CD4-positive, CD25-positive, alpha-beta regulatory T cell (primary cell): ENCODE measurements around the gene GXYLT1. TPM values are rescaled to one million over a fixed set of nuclear protein-coding genes. Genes with fewer than 3 reads are reported as not detected.
"Not testable (repeated sequence)": the region's sequence is repeated elsewhere in the genome, so short reads cannot be mapped to it uniquely, and the experiment has no call there.

Experiments
- ATAC-seq, 2 donors: fragments of 150-1000 bp; cut with Tn5 transposase; one replicate each; pipeline ENCODE4 v1.10.0; 2021; ENCODE audit warnings: low read depth in 2 of 2, moderate number of reproducible peaks in 2 of 2, moderate library complexity in 1 of 2
- DNase-seq, 3 donors: peaks; one replicate each; pipeline versions ENCODE4 v3.0.0 to v3.0.0-alpha.2; 2012 to 2022; ENCODE audit warnings: mixed read lengths in 1 of 3
- H3K27ac ChIP-seq: one replicate; pipeline ENCODE4 v1.7.0; 2013; ENCODE audit warnings: mild to moderate bottlenecking, low read length; ENCODE audit not compliant: insufficient read depth, poor library complexity, severe bottlenecking
- H3K27me3 ChIP-seq: one replicate; pipeline ENCODE4 v1.7.0; 2013; ENCODE audit warnings: low read length; ENCODE audit not compliant: control insufficient read depth, insufficient read depth
- H3K36me3 ChIP-seq: one replicate; pipeline ENCODE4 v1.7.0; 2013; ENCODE audit warnings: mild to moderate bottlenecking, low read length, moderate library complexity; ENCODE audit not compliant: control insufficient read depth, insufficient read depth
- H3K4me1 ChIP-seq: 2 replicates; pipeline ENCODE4 v1.7.0; 2013; ENCODE audit warnings: mild to moderate bottlenecking, low read length; ENCODE audit not compliant: insufficient read depth, control insufficient read depth, poor library complexity, severe bottlenecking
- H3K4me3 ChIP-seq: one replicate; pipeline ENCODE4 v1.7.0; 2013; ENCODE audit warnings: low read depth, mild to moderate bottlenecking, low read length, moderate library complexity
- H3K9me3 ChIP-seq, 2 experiments: 1 replicate in 1 of 2; 2 replicates in 1 of 2; pipeline ENCODE4 v1.7.0; 2013; ENCODE audit warnings: low read length in 2 of 2, mild to moderate bottlenecking in 1 of 2, moderate library complexity in 1 of 2; ENCODE audit not compliant: control insufficient read depth in 2 of 2
- H3K27ac Mint-ChIP-seq, 3 donors: one replicate each; pipeline ENCODE4 v1.8.0; 2020 to 2022; ENCODE audit warnings: mild to moderate bottlenecking in 3 of 3, mixed read lengths in 3 of 3, moderate library complexity in 2 of 3
- H3K27me3 Mint-ChIP-seq: one replicate; pipeline ENCODE4 v1.8.0; 2022; ENCODE audit warnings: mild to moderate bottlenecking, mixed read lengths
- H3K36me3 Mint-ChIP-seq: one replicate; pipeline ENCODE4 v1.8.0; 2020; ENCODE audit warnings: mixed read lengths
- H3K4me1 Mint-ChIP-seq, 4 donors: one replicate each; pipeline ENCODE4 v1.8.0; 2020 to 2022; ENCODE audit warnings: mixed read lengths in 4 of 4, mild to moderate bottlenecking in 1 of 4
- H3K4me3 Mint-ChIP-seq, 4 donors: one replicate each; pipeline ENCODE4 v1.8.0; 2020 to 2022; ENCODE audit warnings: mild to moderate bottlenecking in 4 of 4, mixed read lengths in 4 of 4, moderate library complexity in 3 of 4
- H3K9me3 Mint-ChIP-seq, 7 donors: one replicate each; pipeline ENCODE4 v1.8.0; 2020 to 2022; ENCODE audit warnings: mixed read lengths in 7 of 7, mild to moderate bottlenecking in 3 of 7, moderate library complexity in 2 of 7
- polyA plus RNA-seq, 4 donors: library from polyadenylated mRNA; unstranded; fragments of 300-500 nt; fragmentation: Illumina TruSeq; gene quantifications; one replicate each; pipeline ENCODE4 v1.2.3, GENCODE V29; 2021
- total RNA-seq: library from RNA; stranded (reverse); gene quantifications from one replicate; pipeline ENCODE4 v1.2.3, GENCODE V29; 2022

GXYLT1 gene, protein sequence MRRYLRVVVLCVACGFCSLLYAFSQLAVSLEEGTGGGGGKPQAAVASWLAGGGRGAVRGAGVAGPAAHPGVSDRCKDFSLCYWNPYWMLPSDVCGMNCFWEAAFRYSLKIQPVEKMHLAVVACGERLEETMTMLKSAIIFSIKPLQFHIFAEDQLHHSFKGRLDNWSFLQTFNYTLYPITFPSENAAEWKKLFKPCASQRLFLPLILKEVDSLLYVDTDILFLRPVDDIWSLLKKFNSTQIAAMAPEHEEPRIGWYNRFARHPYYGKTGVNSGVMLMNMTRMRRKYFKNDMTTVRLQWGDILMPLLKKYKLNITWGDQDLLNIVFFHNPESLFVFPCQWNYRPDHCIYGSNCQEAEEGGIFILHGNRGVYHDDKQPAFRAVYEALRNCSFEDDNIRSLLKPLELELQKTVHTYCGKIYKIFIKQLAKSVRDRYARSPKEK
- total RNA-seq (14.9 TPM), polyA plus RNA-seq (1 to 10 TPM; 3.4 to 5.2 (median 3.7) TPM)

DNA sequence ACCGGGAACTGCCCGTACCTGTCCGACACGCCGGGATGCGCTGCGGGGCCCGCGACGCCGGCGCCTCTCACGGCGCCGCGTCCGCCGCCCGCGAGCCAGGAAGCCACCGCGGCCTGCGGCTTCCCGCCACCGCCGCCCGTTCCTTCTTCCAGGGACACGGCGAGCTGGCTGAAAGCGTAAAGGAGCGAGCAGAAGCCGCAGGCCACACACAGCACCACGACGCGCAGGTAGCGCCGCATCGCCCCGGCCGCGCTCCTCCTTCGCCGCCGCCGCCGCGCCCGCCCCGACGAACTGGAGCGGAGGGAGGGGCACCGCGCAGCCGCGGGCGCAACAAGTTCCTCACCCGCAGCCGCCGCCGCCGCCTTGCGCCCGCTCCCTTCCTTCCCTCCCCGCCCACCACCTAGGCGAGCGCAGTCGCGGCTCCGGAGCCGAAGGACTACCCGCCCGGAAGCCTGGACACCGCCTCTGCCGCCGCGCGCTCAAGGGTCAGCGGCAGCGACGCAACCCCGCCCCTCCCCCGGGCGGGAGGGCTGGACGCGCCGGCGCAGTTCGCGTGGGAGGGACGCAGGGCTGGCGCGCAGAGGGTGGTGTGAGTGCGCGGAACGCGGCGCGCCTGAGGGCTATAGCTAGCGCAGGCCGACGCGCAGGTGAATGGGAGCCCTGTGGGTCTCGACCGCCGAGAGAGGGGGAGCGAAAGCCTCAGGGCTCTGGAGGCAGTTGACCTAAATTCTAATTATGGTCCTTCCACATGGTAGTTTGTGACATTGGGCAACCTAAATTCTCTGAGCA, at the start of gene GXYLT1:
GXYLT1 (minus strand) TSS at position 467 of the 789 bp plus-strand sequence; CDS start at position 239, 228 bp downstream.
- Histone ChIP-seq H3K36me3 (no peaks in the 10 kb centered on the region), H3K27ac (peak within 1 kb of the TSS; percentile 33), H3K27me3 (no peaks in the 10 kb centered on the region), H3K4me1 (peaks cover 18% of the 10 kb centered on the region), H3K9me3 (no peaks in the 10 kb centered on the region), H3K4me3 (peak within 1 kb of the TSS; percentile 88)
- peak; percentile 86 to 89 for ATAC-seq
- H3K27me3 Mint-ChIP-seq = peaks cover 6% of the 10 kb centered on the region
- H3K36me3 Mint-ChIP-seq = no peaks in the 10 kb centered on the region
- peak within 1 kb of the TSS; percentile 92 to 98 (median 94) for H3K27ac Mint-ChIP-seq
- H3K9me3 Mint-ChIP-seq = peaks cover 0 to 3% (median 0%) of the 10 kb centered on the region in 7 donors
- peak; percentile 71 to 84 (median 76) for DNase-seq
- H3K4me1 Mint-ChIP-seq = peaks cover 22 to 46% (median 38%) of the 10 kb centered on the region in 4 donors
- peak within 1 kb of the TSS; percentile 95 to 99 (median 96) for H3K4me3 Mint-ChIP-seq

DNA sequence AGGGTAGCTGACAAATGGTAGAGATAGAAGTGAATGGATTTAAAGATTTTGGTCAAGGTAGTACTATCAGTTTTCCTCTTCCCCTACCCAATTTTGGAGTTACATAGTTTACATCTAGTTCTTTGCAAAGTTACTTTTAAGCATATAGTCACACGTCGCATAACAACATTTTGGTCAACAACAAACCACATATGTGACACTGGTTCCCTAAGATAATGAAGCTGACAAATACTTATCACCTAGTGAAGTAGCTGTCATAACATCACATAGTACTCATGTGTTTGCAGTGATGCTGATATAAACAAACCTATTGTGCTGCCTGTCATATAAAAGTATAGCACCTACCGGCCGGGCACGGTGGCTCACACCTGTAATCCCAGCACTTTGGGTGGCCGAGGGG, 48.0 kb upstream of the GXYLT1 start:
- H3K9me3 ChIP-seq = no peaks in the 10 kb centered on the region
- Mint-ChIP-seq H3K4me3 (no peak overlapping the region), H3K4me1 (peaks cover 8 to 22% (median 17%) of the 10 kb centered on the region in 4 donors), H3K27ac (peak overlapping the region in 2 of 3 donors; percentile 9 to 48), H3K27me3 (peaks cover 5% of the 10 kb centered on the region), H3K36me3 (peaks cover 17% of the 10 kb centered on the region), H3K9me3 (no peaks in the 10 kb centered on the region)
- no peaks in the 10 kb centered on the region for H3K4me1 ChIP-seq
- ATAC-seq = no peak
- peaks cover 26% of the 10 kb centered on the region for H3K36me3 ChIP-seq
- no peak for DNase-seq
- H3K27me3 ChIP-seq = no peaks in the 10 kb centered on the region
- H3K27ac ChIP-seq = no peak overlapping the region
- no peak overlapping the region for H3K4me3 ChIP-seq

DNA sequence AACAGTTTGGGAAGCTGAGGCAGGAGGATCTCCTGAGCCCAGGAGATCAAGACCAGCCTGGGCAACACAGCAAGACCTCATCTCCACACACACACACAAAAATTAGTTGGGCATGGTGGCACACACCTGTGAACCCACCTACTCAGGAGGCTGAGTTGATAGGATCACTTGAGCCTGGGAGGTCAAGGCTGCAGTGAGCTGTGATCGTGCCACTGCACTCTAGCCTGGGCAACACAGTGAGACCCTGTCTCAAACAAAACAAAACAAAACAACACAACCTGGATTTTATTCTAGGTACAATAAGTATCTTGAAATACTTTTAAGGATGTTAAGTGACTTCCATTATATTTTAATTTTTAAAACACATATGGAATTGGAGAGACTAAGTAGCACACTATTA, 47.6 kb upstream of the GXYLT1 start:
- peaks cover 8 to 22% (median 16%) of the 10 kb centered on the region in 4 donors for H3K4me1 Mint-ChIP-seq
- no peak overlapping the region for H3K4me3 Mint-ChIP-seq
- Histone ChIP-seq H3K4me1 (no peaks in the 10 kb centered on the region), H3K4me3 (no peak overlapping the region), H3K27ac (no peak overlapping the region), H3K36me3 (peaks cover 25% of the 10 kb centered on the region), H3K27me3 (no peaks in the 10 kb centered on the region), H3K9me3 (no peaks in the 10 kb centered on the region)
- H3K27ac Mint-ChIP-seq = peak overlapping the region in 1 of 3 donors; percentile 48
- H3K36me3 Mint-ChIP-seq = peaks cover 17% of the 10 kb centered on the region
- DNase-seq = no peak
- peaks cover 5% of the 10 kb centered on the region for H3K27me3 Mint-ChIP-seq
- no peak for ATAC-seq
- H3K9me3 Mint-ChIP-seq = no peaks in the 10 kb centered on the region

DNA sequence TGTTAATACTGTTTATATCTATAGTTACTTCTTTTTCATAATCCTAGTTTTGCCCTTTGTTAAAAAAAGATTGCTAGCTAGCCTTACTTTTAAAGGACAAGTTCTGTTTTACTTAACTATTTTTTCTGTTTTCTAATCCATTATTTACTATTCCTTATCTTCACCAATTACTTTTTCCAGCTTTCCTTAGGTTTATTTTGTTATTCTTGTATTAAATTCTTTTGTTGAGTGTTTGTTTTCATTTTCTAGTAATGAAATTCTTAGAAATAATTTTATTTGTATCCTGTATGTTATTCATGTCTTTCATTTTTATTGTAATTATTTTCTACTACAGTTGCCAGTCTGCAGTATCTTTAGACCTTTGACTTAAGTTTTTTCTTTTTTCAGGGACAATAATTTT, 45.7 kb upstream of the GXYLT1 start:
- Histone ChIP-seq H3K36me3 (peaks cover 16% of the 10 kb centered on the region), H3K9me3 (no peaks in the 10 kb centered on the region), H3K4me1 (no peaks in the 10 kb centered on the region), H3K27me3 (no peaks in the 10 kb centered on the region), H3K4me3 (no peak overlapping the region), H3K27ac (no peak overlapping the region)
- no peak overlapping the region for H3K27ac Mint-ChIP-seq
- no peak for DNase-seq
- peaks cover 14% of the 10 kb centered on the region for H3K36me3 Mint-ChIP-seq
- H3K27me3 Mint-ChIP-seq = no peaks in the 10 kb centered on the region
- ATAC-seq = no peak
- peaks cover 5 to 15% (median 10%) of the 10 kb centered on the region in 4 donors for H3K4me1 Mint-ChIP-seq
- H3K4me3 Mint-ChIP-seq = no peak overlapping the region
- no peaks in the 10 kb centered on the region for H3K9me3 Mint-ChIP-seq

DNA sequence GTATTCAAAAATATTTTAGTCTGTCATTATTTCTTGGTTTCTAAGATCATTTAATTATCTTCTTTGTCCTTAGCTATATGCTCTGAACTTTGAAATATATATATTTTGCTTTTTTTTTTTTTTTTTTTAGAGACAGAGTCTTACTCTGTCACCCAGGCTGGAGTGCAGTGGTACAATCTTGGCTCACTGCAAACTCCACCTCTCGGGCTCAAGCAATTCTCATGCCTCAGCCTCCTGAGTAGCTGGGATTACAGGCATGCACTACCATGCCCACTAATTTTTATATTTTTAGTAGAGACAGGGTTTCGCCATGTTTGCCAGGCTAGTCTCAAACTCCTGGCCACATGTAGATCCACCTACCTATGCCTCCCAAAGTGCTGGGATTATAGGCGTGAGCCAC, 43.6 kb upstream of the GXYLT1 start:
- H3K9me3 Mint-ChIP-seq, H3K9me3 ChIP-seq, H3K4me3 ChIP-seq, ATAC-seq, H3K27me3 ChIP-seq, H3K27me3 Mint-ChIP-seq, H3K27ac Mint-ChIP-seq, DNase-seq, H3K4me3 Mint-ChIP-seq, H3K4me1 ChIP-seq, H3K27ac ChIP-seq: not testable (repeated sequence)
- H3K36me3 ChIP-seq = peaks cover 12% of the 10 kb centered on the region
- Mint-ChIP-seq H3K4me1 (peaks cover 7 to 14% (median 11%) of the 10 kb centered on the region in 4 donors), H3K36me3 (peaks cover 21% of the 10 kb centered on the region)

DNA sequence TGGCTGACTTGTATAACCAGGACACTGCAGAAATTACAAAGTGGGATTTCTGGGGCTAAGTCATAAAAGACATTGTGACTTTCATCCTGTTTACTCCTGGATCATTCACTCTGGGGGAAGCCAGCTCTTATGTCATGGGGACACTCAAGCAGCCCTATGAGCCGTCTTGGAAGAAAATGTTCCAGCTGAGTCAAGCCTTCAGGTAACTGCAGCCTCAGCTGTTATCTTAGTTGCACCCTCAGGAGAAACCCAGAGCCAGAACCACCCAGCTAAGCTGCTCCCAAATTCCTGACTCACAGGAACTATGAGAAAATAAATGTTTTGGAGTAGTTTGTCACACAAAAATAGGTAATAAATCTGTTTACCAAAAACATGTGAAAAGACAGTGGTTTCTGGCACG, 43.1 kb upstream of the GXYLT1 start:
- H3K27ac ChIP-seq = no peak overlapping the region
- ATAC-seq (no peak), DNase-seq (no peak)
- Mint-ChIP-seq H3K27me3 (no peaks in the 10 kb centered on the region), H3K9me3 (peaks cover 0 to 2% (median 0%) of the 10 kb centered on the region in 7 donors), H3K27ac (peak overlapping the region in 2 of 3 donors; percentile 63 to 66), H3K4me3 (no peak overlapping the region), H3K4me1 (peaks cover 7 to 19% (median 15%) of the 10 kb centered on the region in 4 donors), H3K36me3 (peaks cover 23% of the 10 kb centered on the region)
- no peaks in the 10 kb centered on the region for H3K27me3 ChIP-seq
- H3K9me3 ChIP-seq = no peaks in the 10 kb centered on the region
- no peaks in the 10 kb centered on the region for H3K4me1 ChIP-seq
- H3K4me3 ChIP-seq = no peak overlapping the region
- H3K36me3 ChIP-seq = peaks cover 12% of the 10 kb centered on the region

DNA sequence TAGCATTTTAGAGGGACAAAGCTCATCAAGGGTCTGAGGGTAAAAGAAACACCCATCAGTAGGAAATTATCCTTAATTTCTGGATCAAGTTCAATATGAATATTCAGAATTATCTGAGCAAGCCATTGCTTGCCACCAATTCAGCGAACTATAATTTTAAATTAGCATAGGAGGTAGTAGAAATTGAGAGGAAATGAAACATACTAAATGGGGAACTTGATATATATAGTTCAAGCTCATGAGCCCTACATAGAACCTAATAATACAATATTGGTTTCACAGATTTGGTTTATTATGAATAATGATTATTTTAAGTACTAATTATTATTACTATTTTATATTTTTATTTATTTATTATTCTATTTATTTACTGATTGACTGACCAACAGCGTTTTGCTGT, 42.1 kb upstream of the GXYLT1 start:
- H3K27ac Mint-ChIP-seq = no peak overlapping the region
- H3K4me3 Mint-ChIP-seq = no peak overlapping the region
- Histone ChIP-seq H3K27me3 (no peaks in the 10 kb centered on the region), H3K4me3 (no peak overlapping the region), H3K27ac (no peak overlapping the region), H3K36me3 (peaks cover 7% of the 10 kb centered on the region), H3K9me3 (no peaks in the 10 kb centered on the region), H3K4me1 (no peaks in the 10 kb centered on the region)
- H3K9me3 Mint-ChIP-seq = peaks cover 0 to 2% (median 0%) of the 10 kb centered on the region in 7 donors
- H3K4me1 Mint-ChIP-seq = peaks cover 7 to 22% (median 18%) of the 10 kb centered on the region in 4 donors
- no peaks in the 10 kb centered on the region for H3K27me3 Mint-ChIP-seq
- ATAC-seq (no peak), DNase-seq (no peak)
- peaks cover 23% of the 10 kb centered on the region for H3K36me3 Mint-ChIP-seq
